NCI-H1105 treated with DMSO at 0.1 percent for 48 hours (cell line): Measurements from ENCODE around the gene GPS1.

ENCODE experiments used
- DNase-seq: peaks from one replicate; lab custom pipeline; 2025; lab: John Stamatoyannopoulos, UW

Gene GPS1

GRCh38 chr17:82079001-82079677 lies 27.4 kb downstream of the GPS1 start:
- DNase-seq, result no peak

DNA sequence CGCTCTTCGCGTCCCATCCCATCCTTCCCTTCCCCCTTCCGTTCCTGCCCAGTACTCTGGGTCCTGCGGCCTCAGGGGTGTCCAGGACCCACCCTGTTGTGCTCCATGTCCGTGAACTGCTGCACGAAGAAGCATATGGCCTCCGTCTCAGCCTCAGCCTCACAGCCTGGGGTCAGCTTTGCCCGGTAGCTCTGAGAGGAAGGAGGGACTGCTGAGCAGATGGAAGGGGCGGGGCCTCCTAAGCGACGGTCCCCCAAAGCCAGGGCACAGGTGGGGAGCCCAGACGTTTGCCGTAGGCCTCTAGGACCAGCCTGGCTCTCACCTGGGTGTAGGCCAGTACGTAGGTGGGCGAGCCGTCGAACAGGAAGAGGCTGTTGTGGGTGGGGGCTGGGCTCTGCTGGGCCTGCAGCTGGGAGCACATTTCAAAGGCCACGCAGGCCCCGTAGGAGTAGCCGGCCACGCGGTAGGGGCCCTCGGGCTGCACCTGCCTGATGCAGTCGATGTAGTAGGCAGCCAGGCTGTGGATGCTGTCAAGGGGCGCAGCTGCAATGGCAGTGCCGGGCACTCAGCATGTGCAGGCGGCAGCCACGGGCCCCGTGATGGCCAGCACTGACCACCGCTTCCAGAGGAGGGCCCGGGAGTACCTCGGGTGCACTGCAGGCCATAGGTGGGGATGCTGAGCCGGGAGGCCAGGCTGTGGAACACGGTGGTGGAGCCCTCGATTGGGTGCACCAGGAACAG lies 28.5 kb downstream of the GPS1 start:
- no peak for DNase-seq

DNA sequence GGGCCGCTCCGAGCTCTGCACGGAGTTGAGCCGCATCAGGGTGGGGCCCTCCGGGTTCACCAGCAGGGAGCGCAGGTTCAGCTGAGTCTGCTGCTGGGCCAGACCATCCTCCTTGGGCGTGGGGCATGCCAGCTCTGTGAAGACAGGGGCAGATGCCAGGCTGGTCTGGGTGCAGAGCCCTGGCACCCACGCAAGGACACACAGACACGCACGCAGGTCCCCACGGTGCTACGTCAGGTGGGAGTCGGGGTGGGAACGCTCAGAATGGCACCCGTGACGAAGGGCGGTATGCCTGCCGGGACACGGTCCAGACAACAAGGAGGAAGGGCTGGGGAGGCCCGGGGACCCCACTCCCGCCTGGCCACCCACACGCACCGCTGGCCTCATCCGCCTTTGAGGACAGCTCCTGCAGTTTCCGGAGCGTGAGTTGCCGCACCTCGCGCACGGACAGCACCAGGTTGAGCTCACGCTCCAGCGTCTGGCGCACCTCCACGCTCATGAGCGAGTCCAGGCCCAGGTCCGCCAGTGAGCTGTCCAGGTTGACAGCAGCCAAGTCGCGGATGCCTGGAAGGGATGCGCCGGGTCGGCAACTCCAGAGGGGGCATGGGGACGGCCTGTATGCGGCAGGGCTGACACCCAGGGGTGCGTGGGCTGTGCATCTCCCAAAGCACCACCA lies 29.2 kb downstream of the GPS1 start:
- no peak for DNase-seq

- no peak for DNase-seq
Observed at GRCh38 chr17:82081546-82081945, 29.8 kb downstream of the GPS1 start.

DNA sequence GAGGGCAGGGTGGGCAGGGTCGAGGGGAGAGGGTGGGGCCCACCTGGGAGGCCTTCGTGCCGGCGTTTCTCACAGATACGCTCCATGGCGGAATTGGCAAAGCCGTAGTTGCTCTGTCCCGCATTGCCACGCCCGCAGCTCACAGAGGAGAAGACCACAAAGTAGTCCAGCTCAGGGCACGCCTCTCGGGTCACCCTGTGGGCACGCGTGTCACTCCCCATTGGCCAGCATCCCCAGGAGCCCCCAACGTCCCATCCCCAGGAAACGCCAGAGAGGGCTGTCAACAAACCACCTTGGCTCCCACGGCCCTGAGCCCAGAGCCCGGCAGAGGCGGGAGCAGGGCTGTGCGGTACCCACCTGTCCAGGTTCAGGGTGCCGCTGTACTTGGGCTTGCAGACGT lies 30.3 kb downstream of the GPS1 start:
- DNase-seq, result no peak

- no peak for DNase-seq
Observed at GRCh38 chr17:82082456-82082855, 30.8 kb downstream of the GPS1 start.

DNA sequence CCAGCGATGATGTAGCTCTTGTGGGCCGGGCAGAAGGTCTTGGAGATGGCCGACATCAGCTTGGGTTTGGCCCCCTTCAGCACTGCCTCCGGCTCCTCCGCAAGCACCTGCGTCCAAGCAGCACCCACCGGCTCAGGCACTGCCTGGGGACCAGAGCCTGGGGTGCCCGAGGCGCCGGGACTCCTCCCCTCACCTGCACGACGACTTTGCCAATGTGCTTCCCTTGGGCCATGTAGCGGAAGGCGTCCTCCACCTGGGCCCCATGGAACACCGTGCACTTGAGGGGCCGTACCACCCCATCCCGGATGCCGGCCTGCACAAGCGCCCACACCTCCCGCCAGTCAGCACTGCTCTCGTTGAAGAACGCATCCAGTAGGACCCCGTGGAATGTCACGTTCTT lies 31.3 kb downstream of the GPS1 start:
- DNase-seq, result no peak

GRCh38 chr17:82083533-82084359 lies 32.0 kb downstream of the GPS1 start:
- no peak for DNase-seq

DNA sequence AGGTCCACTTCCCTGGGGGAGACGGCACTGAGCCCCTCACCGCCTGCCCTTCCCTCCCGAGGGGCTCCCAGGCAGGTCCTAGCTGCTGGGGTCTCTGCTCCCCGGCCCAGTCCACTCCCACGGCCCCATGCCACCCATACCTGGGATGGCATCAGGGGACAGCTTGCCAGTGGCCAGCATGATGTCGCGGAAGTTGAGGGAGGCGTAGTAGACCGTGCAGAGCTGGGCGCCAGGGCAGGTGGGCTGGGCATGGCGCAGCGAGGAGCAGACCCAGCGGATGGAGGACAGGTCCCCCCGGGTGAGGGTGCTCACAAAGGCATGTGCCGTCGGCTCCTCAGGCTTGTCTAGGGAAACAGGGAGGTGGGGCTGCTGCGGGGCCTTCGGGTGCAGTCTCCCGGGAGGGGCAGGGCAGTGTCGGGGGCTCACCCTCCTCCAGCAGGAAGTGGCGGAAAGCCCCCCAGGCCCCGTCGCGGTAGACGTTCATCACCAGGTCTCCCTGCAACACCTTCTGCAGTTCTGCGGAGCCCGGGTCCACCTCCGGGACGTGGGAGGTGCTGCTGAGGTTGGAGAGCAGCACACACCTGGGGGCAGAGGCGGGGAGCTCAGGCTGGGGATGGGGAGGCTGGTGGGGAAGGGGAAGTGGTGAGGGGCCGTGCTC lies 32.8 kb downstream of the GPS1 start:
- DNase-seq, result no peak

GRCh38 chr17:82085031-82085861 lies 33.5 kb downstream of the GPS1 start:
- no peak for DNase-seq

GRCh38 chr17:82085931-82086764 lies 34.5 kb downstream of the GPS1 start:
- no peak for DNase-seq

- no peak for DNase-seq
Observed at GRCh38 chr17:82086941-82087906, 35.5 kb downstream of the GPS1 start.

DNA sequence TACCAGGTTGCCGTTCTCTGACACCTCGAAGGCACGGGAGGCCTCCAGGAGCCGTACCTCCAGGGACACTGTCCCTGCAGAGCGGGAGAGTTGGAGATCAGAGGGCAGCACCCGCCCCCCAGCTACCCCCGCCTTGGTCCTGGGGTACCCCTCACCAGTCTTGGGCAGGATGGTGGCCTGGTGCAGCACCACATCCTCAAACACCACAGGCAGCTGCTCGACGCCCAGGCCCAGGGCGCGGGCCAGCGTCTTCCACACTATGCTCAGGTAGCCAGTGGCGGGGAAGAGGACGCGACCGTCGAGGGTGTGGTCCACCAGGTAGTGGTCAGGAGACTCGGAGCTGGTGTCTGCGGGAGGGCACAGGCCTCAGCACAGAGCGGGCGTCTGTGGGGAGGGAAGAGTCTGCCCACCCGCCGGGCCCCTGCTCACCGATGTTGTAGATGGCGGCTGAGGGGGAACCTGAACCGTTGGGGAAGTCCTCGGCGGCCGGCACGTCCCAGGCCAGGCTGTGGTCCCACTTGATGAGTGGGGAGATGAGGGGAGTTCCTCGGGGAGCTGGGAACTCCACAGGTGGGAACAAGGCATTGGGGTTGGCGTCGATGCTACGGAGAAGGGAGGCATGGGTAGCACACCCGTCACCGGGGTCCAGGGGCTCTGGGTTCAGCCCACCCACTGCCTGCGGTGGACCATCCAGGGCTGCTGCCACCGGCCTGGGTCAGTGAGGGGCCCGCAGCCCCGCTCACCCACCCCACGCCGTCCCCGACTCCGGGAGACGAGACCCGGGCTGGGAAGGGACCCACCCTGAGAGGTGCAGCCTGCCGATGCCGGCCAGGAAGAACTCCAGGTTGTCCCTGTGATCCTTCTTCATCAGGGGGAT lies 36.5 kb downstream of the GPS1 start:
- no peak for DNase-seq

- DNase-seq, result no peak
Observed at GRCh38 chr17:82088838-82089722, 37.4 kb downstream of the GPS1 start.

DNA sequence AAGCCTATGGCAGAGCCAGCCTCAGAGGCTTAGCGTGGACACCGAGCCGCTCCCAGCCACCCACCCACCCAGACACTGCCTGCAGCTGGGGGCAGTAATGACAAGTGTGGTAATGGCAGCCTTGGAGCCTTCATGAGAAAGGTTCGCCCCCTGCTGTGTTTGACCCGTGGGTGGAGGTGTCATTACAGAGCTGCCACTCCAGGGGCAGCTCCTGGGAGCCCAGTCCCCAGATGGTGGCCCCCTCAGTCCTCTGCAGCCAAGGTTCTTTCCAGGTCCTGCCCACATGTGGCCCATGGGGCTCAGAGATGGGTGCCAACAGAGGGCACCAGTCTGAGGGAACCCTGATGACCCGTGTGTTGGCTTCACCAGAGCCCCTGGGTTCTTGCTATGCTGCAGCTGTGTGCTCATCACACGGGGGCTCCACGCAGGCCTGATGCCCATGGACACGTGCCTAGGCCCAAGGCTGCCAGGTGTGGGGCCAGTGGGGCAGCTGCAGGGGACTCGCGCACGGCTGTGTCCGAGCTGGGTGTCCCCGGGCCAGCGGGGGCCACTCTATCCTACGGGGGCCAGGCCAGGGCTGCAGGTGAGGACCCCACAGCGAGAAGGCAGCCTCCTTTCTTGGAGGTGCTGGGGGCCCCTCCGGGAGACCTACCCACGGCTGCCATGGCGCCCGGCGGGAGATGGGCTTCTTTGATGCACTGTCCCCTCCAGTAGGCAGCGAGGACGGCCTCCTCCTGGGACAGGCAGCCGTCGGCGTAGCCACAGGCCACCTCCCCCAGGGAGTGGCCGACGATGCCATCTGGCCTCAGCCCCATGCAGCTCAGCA lies 38.2 kb downstream of the GPS1 start:
- DNase-seq, result no peak
